GM21786 (cell line): Measurements from ENCODE around the gene SRF.
A peak's percentile ranks its signal among the peaks of the same experiment; 100 is the strongest.

Source experiments
- ATAC-seq: cut with Tn5 transposase; IDR thresholded peaks from one replicate; pipeline ENCODE4 v1.9.1; 2021; ENCODE audit not compliant: unreplicated experiment

The SRF gene

DNA sequence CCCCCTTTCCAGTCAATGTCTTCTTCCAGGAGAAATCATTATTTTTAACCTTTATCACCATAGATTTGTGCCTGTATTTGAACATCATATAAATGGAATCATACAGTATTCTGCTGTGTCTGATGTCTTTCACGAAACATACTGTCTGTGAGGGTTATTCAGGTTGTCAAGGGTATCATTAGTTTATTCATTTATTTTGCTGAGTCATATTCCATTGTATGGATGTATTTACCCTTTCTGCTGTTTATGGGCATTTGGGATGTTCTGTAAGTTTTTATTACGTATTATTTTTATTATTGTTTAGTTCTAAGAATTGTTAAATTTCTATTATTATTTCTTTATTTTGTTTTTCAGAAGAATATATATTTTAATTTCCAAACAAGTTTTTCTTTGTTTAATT lies 36.2 kb downstream of the SRF start:
- no peak for ATAC-seq

DNA sequence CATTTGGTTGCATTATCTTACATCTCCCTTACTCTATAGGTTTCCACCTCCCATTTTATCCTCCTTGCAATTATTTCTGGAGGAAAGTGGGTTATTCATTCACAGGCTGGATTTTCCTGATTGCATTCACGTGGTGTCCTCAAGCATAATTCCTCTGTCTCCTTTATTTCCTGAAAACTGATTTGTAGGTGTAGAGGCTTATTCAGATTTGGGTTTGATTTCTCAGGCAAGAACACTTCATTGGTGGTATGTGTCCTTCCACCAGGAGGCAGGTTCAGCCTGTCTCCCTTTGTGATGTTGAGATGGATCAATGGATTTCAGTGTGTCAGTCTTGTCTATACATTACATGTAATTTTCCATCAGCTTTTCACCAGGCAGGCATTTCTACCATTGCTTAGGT lies 40.9 kb downstream of the SRF start:
- no peak for ATAC-seq

DNA sequence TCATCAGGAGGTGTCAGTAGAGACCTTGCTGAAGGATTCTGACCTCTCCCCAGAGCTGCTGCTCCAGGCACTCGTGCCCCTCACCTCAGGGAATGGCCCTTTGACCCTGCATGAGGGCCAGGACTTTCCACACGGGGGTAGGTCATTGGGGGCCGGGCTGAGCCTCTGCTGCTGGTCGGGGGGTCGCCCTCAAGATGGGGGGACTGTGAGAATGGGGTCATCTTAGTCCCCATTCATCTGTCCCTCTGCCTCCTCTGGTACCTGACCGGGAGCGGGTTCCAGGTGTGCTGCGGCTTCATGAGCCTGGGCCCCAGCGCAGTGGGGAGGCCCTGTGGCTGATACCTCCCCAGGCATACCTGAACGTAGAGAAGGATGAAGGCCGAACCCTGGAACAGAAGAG lies 42.4 kb downstream of the SRF start:
- ATAC-seq, result no peak

DNA sequence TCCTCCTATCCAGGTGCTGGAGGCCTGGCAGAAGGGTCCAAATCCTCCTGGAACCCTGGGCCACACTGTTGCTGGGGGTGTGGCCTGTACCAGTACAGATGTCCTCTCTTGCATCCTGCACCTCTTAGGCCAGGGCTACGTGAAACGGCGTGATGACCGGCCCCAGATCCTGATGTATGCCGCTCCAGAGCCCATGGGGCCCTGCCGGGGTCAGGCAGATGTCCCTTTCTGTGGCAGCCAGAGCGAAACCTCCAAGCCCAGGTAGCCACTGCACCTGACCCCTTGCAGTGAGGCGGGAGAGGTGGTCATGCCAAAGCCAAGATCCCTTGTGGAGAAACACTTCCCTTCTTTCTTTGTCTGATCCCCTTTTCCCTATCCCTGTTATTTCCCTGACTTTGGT lies 44.0 kb downstream of the SRF start:
- ATAC-seq, result no peak

DNA sequence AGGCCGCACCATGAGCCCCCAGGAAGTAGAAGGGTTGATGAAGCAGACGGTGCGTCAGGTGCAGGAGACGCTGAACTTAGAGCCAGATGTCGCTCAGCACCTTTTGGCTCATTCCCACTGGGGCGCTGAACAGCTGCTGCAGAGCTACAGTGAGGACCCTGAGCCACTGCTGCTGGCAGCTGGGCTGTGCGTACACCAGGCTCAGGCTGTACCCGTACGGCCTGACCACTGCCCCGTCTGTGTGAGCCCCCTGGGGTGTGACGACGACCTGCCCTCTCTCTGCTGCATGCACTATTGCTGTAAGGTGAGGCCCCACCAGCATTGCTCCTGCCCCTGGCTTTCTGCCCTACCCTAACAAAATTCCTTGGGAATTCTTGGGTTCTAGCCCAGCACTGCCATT lies 45.1 kb downstream of the SRF start:
- no peak for ATAC-seq

DNA sequence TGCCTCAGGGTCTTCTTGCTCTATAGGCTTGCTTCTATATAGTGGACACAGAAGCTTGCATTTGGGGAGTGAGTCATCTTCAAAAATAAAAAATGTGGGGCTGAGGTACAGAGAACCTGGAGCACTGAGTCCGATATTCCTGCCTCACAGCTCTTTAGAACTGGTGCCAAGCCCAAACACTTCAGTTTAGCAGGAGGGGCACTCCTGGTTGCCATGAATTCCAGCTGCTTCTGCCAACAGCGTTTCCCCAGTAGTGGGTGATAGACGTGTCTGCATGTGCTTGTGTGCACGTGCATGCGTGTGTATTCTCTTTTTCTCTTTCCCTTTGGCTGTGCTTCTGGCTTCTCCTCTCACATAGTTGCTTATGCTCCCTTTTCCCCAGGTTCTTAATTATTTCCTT lies 46.3 kb downstream of the SRF start:
- ATAC-seq, result no peak

DNA sequence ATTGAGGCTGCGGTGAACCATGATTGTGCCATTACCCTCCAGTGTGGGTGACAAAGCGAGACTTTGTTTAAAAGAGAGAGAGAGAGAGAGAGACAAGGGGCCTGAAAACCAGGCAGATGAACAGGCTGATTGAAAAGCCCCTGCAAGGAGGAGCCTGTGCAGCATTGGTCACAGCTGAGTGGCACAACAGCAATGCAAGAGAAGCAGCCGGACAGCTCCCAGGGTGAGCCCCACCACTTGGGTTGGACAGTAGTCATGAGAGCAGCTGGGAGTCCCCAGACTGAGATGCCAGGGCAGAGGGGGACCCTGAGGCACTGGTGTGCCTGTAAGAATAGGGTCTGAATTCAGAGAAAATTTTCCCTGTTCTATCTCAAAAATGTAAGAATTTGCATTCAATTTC lies 48.0 kb downstream of the SRF start:
- no peak for ATAC-seq

DNA sequence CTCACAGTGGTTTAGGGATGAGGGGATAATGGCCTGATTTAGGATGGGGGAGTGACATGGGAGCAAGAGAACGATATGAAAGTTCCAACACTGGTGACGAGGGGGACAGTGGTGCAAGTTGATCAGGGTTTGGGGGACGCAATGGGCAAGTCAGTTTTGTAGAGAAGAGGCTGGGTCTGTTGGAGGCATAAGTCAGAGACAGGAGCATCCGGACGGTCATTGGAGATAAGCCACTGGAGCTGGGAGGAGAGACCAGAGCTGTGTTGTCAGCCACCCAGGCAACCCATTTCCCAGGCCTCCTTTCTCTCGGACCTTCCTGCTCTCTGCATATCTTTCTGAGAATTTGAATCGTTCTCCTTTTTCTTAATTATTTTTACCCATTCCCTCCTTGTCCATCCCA lies 48.7 kb downstream of the SRF start:
- no peak for ATAC-seq

DNA sequence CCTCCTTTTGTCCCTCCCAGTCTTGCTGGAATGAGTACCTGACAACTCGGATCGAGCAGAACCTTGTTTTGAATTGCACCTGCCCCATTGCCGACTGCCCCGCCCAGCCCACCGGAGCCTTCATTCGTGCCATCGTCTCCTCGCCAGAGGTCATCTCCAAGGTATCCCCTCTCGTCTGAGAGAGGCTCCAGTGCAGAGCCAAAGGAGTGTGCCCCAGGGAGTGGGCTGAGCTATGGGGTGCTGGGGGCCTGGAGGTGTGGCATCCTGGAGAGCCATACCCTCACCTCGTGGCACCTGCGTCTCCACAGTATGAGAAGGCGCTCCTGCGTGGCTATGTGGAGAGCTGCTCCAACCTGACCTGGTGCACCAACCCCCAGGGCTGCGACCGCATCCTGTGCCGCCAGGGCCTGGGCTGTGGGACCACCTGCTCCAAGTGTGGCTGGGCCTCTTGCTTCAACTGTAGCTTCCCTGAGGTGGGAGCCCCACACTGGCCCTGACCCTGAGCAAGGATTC lies 49.4 kb downstream of the SRF start:
- ATAC-seq, result no peak

DNA sequence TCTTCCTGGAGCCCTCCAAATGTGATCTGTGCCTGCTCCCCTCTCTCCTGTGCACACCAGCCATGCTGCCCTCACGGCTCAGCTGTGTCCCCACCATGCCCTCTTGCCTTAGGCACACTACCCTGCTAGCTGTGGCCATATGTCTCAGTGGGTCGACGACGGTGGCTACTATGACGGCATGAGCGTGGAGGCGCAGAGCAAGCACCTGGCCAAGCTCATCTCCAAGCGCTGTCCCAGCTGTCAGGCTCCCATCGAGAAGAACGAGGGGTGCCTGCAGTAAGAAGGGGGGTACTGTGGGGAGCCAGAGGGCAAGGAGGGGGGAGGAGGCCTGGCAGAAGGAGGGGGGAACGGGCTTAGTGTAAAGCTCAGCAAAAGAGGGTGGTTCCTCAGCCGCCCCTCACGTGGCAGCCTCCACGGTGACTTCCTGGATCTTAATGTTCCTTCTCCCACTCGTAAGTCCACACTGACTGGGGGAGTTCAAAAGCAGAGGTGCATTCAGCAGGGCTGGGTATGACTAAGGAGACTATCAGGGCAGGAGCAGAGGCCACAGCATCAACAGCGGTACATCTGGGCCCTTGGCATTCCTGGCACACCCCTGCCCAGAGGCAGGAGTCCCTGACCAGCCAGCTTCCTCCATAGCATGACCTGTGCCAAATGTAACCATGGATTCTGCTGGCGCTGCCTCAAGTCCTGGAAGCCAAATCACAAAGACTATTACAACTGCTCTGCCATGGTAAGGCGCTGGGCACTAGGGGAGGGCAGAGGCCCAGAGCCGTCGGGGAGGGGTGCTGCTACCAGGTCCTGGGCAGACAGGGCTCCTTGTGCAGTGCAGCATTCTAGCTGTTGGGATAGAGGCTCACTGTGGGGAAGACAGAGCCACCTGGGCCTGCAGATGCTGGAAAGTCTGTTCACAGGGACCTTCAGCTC lies 50.2 kb downstream of the SRF start:
- ATAC-seq, result no peak

DNA sequence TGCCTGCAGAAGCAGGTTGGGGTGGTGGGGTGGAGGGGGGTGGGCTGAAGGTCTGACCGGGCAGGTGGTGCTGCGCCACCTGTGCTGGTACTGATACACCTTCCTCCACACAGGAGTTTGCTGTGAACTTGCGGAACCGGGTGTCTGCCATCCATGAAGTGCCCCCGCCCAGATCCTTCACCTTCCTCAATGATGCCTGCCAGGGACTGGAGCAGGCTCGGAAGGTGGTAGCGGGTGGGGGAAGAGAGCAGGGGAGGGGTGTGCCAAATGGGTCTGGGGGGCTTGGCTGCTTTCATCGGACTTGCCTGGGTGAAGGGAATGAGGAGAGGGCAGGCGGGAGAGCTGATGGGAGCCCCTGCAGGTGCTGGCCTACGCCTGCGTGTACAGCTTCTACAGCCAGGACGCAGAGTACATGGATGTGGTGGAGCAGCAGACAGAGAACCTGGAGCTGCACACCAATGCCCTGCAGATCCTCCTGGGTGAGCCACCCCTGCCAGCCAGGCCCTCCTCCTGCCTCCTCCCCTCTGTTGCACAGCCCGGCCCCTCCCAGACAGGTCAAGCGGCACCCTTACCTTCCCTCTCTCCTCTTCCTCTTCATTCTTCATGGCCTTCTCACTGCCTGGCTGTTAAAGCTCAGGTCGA lies 51.5 kb downstream of the SRF start:
- ATAC-seq, result no peak

DNA sequence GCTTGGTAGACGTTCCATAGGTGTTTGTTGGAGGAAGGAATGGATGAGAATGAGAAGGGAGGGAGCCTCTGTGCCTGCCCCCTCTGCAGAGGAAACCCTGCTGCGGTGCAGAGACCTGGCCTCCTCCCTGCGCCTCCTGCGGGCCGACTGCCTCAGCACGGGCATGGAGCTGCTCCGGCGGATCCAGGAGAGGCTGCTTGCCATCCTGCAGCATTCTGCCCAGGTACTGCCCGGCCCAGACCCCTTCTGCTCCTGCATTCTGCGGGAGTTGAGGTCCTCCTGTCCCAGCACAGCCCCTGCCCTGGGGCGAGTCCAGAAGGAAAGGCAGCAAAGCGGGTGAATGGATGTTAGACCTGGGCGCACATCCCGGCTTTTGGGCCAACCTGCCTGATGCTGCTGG lies 52.1 kb downstream of the SRF start:
- no peak for ATAC-seq

DNA sequence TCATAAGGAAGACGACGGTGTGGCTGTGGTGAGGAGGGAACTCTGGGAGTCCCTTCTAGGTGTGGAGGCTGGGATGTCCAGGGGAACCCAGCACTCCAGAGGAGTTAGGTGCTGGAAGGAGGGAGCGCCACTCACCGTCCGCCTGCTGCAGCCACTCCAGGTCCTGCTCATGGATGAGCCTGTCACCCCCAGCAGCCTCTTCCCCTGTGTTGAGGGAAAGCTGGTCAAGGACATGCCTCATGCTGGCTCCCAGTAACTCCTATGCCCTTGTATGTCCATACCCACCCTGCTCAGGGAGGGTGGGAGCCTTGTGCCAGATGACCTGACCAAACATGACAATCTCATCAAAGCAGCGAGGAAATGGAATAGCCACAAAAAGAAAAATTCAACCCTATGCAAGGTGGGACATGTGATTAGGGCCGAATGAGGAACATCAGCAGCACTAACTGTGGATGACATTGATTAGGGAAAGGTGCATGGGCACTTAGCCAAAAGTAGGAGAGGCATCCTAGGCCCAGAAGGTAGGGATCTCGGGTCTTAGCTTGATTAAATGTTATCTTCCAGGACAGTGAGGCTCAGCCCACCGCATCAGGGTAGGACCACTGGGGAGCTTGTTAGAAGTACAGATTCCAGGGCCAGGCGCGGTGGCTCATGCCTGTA lies 55.3 kb downstream of the SRF start:
- no peak for ATAC-seq

DNA sequence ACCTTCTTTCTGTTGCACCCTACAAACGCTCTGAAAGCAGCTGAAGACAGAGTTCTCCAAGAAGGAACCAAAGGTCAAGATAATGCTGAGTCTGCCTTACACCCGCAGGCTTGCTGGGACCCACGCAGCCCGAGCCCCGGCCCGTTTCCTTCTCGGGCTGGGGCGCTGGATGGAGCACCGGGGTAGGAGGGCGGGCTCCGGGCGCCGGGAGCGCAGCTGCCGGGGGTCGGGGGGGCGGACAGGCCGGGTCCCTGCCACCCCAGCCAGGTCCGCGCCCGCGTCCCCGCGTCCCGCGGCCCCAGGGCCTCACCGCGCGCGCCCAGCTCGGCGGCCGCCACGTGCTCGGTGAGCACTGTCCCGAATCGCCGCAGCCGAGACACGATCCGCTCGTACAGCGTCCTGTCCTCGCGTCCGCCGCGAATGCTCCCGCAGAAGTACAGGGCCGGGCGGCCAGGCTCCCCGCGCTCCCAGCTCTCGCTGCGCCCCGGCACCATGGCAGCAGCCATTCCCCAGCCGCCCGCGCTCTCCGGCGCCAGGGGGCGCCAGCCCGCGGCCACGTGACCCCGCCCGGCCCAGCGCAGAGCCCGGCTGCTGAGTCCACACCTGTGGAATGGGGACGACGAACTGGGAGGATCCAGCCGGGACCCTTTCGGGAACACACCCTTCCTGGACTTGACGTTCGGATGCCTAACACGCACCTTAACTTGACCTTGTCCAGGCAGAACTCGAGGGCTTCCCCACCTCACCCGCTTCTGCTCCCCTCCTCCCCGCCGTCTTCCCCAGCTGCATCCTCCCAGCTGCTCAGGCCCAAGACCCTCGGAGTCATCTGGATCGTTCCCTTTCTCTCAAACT lies 58.1 kb downstream of the SRF start, which contains the start of gene DNPH1:
TSS of gene DNPH1 (minus strand) at position 531 of the 852 bp plus-strand sequence. CDS start at position 506, 25 bp downstream.
- ATAC-seq, result peak; percentile 51

DNA sequence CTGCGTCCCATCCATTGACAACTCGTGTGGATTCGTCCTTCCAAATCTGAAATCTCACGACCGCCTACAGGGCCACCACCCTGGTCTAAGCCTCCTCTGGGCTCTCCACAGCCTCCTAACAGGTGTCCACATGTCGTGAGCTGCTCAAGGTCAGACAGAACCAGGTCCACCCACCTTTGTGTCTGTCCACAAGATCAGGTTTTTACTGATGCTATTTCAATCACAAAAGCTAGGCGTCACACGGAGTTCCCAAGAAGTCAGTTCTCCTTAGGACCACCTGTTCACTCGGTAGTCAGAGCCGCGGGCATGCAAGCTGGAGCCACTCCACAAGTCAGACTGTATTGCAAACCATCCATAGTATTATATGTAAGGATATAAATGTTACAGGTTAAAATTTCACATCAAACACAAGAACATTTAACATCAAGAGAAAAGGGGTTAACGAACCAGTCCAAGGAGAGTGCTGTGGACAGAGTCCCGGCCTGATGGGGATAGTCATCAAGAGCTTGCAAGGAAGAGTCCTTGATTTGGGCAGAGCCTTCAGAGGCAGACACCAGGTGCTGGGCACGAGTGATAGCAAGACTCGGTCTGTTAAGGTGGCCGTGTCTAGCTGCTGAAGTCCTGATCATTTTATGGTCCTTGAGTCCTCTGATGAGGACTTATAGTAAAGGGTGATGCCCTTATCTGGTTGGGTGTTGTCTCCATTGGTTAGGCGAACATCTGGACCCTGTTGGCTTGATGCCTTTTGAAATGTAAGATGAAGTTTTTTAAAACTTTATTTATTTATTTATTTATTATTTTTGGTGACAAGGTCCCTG lies 58.9 kb downstream of the SRF start:
- no peak for ATAC-seq

DNA sequence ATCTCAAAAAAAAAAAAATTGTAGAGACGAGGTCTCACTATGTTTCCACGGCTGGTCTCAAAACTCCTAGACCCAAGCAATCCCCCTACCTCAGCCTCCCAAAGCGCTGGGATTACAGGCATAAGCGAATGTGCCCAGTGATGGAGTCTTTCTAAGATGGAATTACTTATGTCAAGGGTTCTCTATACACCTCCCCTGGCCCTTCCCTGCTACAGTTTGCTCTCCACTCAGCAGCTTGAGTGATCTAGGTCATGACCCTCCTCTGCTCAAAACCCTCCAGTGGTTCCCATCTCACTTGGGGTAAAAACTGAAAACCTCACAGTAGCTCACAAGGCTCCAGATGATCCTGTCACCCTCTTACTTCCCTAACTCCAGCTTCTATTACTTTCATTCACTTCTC lies 60.0 kb downstream of the SRF start:
- ATAC-seq, result no peak
